Glutamatergic neuron (in vitro differentiated cells): ENCODE data around the gene ITIH2. TPM values are rescaled to one million over a fixed set of nuclear protein-coding genes. Genes with fewer than 3 reads are reported as not detected.
"Not testable (repeated sequence)": the region's sequence is repeated elsewhere in the genome, so short reads cannot be mapped to it uniquely, and the experiment has no call there.

Experiments
- DNase-seq: peaks from one replicate; pipeline ENCODE4 v3.0.0; 2022
- H3K27ac Mint-ChIP-seq: one replicate; pipeline ENCODE4 v1.8.0; 2020; ENCODE audit warnings: mild to moderate bottlenecking, mixed read lengths, inconsistent platforms; ENCODE audit not compliant: unreplicated experiment
- H3K27me3 Mint-ChIP-seq: one replicate; pipeline ENCODE4 v1.8.0; 2020; ENCODE audit warnings: mild to moderate bottlenecking, moderate library complexity, mixed read lengths, inconsistent platforms; ENCODE audit not compliant: unreplicated experiment
- H3K36me3 Mint-ChIP-seq: one replicate; pipeline ENCODE4 v1.8.0; 2020; ENCODE audit warnings: mild to moderate bottlenecking, mixed read lengths, inconsistent platforms; ENCODE audit not compliant: unreplicated experiment
- H3K4me1 Mint-ChIP-seq: one replicate; pipeline ENCODE4 v1.8.0; 2020; ENCODE audit warnings: mild to moderate bottlenecking, low read depth, mixed read lengths, inconsistent platforms; ENCODE audit not compliant: unreplicated experiment
- H3K4me3 Mint-ChIP-seq: one replicate; pipeline ENCODE4 v1.8.0; 2020; ENCODE audit warnings: mild to moderate bottlenecking, mixed read lengths, inconsistent platforms; ENCODE audit not compliant: unreplicated experiment
- H3K9me3 Mint-ChIP-seq: one replicate; pipeline ENCODE4 v1.8.0; 2020; ENCODE audit warnings: mild to moderate bottlenecking, moderate library complexity, mixed read lengths, inconsistent platforms; ENCODE audit not compliant: unreplicated experiment
- CTCF ChIP-seq: fragments of 200-600 bp; sonication (generic); IDR thresholded peaks from one replicate; pipeline ENCODE4 v1.5.0; 2021; ENCODE audit not compliant: partially characterized antibody, unreplicated experiment
- total RNA-seq: library from RNA; stranded (reverse); fragmentation: NEBNext Ultra II Directional; extraction: Animal tissue kit (Norgen Biotek cat#: 25700); gene quantifications from one replicate; pipeline ENCODE4 v1.2.1, GENCODE V29; 2021; ENCODE audit not compliant: unreplicated experiment

Gene ITIH2
- total RNA-seq, 1 donor from 2014 or later: not detected

GRCh38 chr10:7687228-7687907 lies 15.7 kb upstream of the ITIH2 start:
- Mint-ChIP-seq H3K9me3 (peaks cover 2% of the 10 kb centered on the region), H3K27ac (no peak overlapping the region), H3K27me3 (peaks cover 8% of the 10 kb centered on the region), H3K4me1 (no peaks in the 10 kb centered on the region), H3K36me3 (peaks cover 8% of the 10 kb centered on the region), H3K4me3 (no peak overlapping the region)
- peak; percentile 76 for TF ChIP-seq CTCF
- peak; percentile 83 for DNase-seq

- Mint-ChIP-seq H3K9me3 (peaks cover 2% of the 10 kb centered on the region), H3K4me1 (no peaks in the 10 kb centered on the region), H3K27me3 (peaks cover 8% of the 10 kb centered on the region), H3K36me3 (peaks cover 16% of the 10 kb centered on the region), H3K27ac (no peak overlapping the region), H3K4me3 (no peak overlapping the region)
- no peak for DNase-seq
- TF ChIP-seq CTCF: no peak
Observed at GRCh38 chr10:7689591-7689990, 13.5 kb upstream of the ITIH2 start.

GRCh38 chr10:7690885-7691597 lies 12.1 kb upstream of the ITIH2 start:
- not testable (repeated sequence) for DNase-seq, H3K9me3 Mint-ChIP-seq
- H3K36me3 Mint-ChIP-seq: peaks cover 16% of the 10 kb centered on the region

GRCh38 chr10:7692368-7692767 lies 10.7 kb upstream of the ITIH2 start:
- H3K4me3 Mint-ChIP-seq, H3K9me3 Mint-ChIP-seq, H3K4me1 Mint-ChIP-seq, H3K27ac Mint-ChIP-seq, DNase-seq, H3K27me3 Mint-ChIP-seq: not testable (repeated sequence)
- peaks cover 16% of the 10 kb centered on the region for H3K36me3 Mint-ChIP-seq

More at GRCh38 chr10:7690885-7691597, 12.1 kb upstream of the ITIH2 start:
- H3K27me3 Mint-ChIP-seq, H3K27ac Mint-ChIP-seq, H3K4me3 Mint-ChIP-seq, H3K4me1 Mint-ChIP-seq: not testable (repeated sequence)

- H3K27me3 Mint-ChIP-seq, DNase-seq, H3K9me3 Mint-ChIP-seq, H3K4me1 Mint-ChIP-seq, H3K4me3 Mint-ChIP-seq, H3K27ac Mint-ChIP-seq: not testable (repeated sequence)
- peaks cover 16% of the 10 kb centered on the region for H3K36me3 Mint-ChIP-seq
Observed at GRCh38 chr10:7693194-7693593, 9.9 kb upstream of the ITIH2 start.

GRCh38 chr10:7696545-7696944 lies 6.6 kb upstream of the ITIH2 start:
- no peaks in the 10 kb centered on the region for H3K27me3 Mint-ChIP-seq
- DNase-seq: no peak
- peaks cover 10% of the 10 kb centered on the region for H3K36me3 Mint-ChIP-seq
- H3K27ac Mint-ChIP-seq: no peak overlapping the region
- no peaks in the 10 kb centered on the region for H3K9me3 Mint-ChIP-seq
- H3K4me1 Mint-ChIP-seq: no peaks in the 10 kb centered on the region
- no peak for TF ChIP-seq CTCF
- H3K4me3 Mint-ChIP-seq: no peak overlapping the region
